Measurements from ENCODE around the gene SLC27A1.

- TF ChIP-seq, protein P1, sequence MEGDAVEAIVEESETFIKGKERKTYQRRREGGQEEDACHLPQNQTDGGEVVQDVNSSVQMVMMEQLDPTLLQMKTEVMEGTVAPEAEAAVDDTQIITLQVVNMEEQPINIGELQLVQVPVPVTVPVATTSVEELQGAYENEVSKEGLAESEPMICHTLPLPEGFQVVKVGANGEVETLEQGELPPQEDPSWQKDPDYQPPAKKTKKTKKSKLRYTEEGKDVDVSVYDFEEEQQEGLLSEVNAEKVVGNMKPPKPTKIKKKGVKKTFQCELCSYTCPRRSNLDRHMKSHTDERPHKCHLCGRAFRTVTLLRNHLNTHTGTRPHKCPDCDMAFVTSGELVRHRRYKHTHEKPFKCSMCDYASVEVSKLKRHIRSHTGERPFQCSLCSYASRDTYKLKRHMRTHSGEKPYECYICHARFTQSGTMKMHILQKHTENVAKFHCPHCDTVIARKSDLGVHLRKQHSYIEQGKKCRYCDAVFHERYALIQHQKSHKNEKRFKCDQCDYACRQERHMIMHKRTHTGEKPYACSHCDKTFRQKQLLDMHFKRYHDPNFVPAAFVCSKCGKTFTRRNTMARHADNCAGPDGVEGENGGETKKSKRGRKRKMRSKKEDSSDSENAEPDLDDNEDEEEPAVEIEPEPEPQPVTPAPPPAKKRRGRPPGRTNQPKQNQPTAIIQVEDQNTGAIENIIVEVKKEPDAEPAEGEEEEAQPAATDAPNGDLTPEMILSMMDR (IDR thresholded peaks at IDR 0.05) = no peak
- TF ChIP-seq TEAD4 (CRISPR knock-in tag; IDR thresholded peaks at IDR 0.05) (no peak), ATF6 (CRISPR knock-in tag; IDR thresholded peaks at IDR 0.05) (no peak), MAX (CRISPR knock-in tag; IDR thresholded peaks at IDR 0.05) (no peak), NR2C2 (CRISPR knock-in tag; IDR thresholded peaks at IDR 0.05) (no peak), NFYB (CRISPR knock-in tag; conservative IDR thresholded peaks at IDR 0.05; ENCODE audit: low read depth) (no peak), ATF2 (CRISPR knock-in tag; IDR thresholded peaks at IDR 0.05; ENCODE audit: borderline replicate concordance, low read depth) (no peak), ATF3 (CRISPR knock-in tag; conservative IDR thresholded peaks at IDR 0.05) (no peak), CREB1 (CRISPR knock-in tag; IDR thresholded peaks at IDR 0.05) (no peak), HMGXB4 (CRISPR knock-in tag; IDR thresholded peaks at IDR 0.05) (no peak), E2F4 (CRISPR knock-in tag; IDR thresholded peaks at IDR 0.05; ENCODE audit: borderline replicate concordance, low read depth) (no peak)
- TF ChIP-seq, protein P2, sequence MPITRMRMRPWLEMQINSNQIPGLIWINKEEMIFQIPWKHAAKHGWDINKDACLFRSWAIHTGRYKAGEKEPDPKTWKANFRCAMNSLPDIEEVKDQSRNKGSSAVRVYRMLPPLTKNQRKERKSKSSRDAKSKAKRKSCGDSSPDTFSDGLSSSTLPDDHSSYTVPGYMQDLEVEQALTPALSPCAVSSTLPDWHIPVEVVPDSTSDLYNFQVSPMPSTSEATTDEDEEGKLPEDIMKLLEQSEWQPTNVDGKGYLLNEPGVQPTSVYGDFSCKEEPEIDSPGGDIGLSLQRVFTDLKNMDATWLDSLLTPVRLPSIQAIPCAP (CRISPR knock-in tag; IDR thresholded peaks at IDR 0.05) = no peak
- TF ChIP-seq, protein P3, sequence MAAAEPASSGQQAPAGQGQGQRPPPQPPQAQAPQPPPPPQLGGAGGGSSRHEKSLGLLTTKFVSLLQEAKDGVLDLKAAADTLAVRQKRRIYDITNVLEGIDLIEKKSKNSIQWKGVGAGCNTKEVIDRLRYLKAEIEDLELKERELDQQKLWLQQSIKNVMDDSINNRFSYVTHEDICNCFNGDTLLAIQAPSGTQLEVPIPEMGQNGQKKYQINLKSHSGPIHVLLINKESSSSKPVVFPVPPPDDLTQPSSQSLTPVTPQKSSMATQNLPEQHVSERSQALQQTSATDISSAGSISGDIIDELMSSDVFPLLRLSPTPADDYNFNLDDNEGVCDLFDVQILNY (CRISPR knock-in tag; IDR thresholded peaks at IDR 0.05) = no peak
- TF ChIP-seq, protein P4, sequence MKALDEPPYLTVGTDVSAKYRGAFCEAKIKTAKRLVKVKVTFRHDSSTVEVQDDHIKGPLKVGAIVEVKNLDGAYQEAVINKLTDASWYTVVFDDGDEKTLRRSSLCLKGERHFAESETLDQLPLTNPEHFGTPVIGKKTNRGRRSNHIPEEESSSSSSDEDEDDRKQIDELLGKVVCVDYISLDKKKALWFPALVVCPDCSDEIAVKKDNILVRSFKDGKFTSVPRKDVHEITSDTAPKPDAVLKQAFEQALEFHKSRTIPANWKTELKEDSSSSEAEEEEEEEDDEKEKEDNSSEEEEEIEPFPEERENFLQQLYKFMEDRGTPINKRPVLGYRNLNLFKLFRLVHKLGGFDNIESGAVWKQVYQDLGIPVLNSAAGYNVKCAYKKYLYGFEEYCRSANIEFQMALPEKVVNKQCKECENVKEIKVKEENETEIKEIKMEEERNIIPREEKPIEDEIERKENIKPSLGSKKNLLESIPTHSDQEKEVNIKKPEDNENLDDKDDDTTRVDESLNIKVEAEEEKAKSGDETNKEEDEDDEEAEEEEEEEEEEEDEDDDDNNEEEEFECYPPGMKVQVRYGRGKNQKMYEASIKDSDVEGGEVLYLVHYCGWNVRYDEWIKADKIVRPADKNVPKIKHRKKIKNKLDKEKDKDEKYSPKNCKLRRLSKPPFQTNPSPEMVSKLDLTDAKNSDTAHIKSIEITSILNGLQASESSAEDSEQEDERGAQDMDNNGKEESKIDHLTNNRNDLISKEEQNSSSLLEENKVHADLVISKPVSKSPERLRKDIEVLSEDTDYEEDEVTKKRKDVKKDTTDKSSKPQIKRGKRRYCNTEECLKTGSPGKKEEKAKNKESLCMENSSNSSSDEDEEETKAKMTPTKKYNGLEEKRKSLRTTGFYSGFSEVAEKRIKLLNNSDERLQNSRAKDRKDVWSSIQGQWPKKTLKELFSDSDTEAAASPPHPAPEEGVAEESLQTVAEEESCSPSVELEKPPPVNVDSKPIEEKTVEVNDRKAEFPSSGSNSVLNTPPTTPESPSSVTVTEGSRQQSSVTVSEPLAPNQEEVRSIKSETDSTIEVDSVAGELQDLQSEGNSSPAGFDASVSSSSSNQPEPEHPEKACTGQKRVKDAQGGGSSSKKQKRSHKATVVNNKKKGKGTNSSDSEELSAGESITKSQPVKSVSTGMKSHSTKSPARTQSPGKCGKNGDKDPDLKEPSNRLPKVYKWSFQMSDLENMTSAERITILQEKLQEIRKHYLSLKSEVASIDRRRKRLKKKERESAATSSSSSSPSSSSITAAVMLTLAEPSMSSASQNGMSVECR (CRISPR knock-in tag; IDR thresholded peaks at IDR 0.05; ENCODE audit: borderline replicate concordance) = no peak
Measured at GRCh38 chr19:17542042-17542441, 71.7 kb downstream of the SLC27A1 start.

Data from WTC11 (cell line).